ENCODE measurements around the gene PLD5.

- TF ChIP-seq CTCF (IDR thresholded peaks at IDR 0.05; ENCODE audit: low read length) (no peak), EZH2 (IDR thresholded peaks at IDR 0.05; ENCODE audit: borderline replicate concordance, low read length) (no peak)
Observed at GRCh38 chr1:242033447-242033846, 491.1 kb downstream of the PLD5 start.

Data from OCI-LY1 (cell line).